Head of caudate nucleus (tissue), 42 donors: Measurements from ENCODE around the gene PAXX.

Experiments used
- DNase-seq, 42 donors: peaks; one replicate each; pipeline versions ENCODE4 v3.0.0 to v3.0.0-alpha.2; 2020 to 2021; ENCODE audit warnings: mixed read lengths in 7 of 42
- intact Hi-C: fragments of 100-400 bp; cut with DNase I; formaldehyde crosslinking; loops from one replicate; pipeline ENCODE4 v1.15.0; 2022

PAXX gene

GRCh38 chr9:137034039-137034708 lies 42.0 kb downstream of the PAXX start:
- intact Hi-C loops, result no loop called here
- DNase-seq, result no peak

- intact Hi-C loops, result loop anchor here (5.0 kb wide), 2 partner anchors 83 to 248 kb away; partner anchors contain the start of gene LCN12
- peak; percentile 81 to 95 (median 90) for DNase-seq
These were observed 42.7 kb downstream of the PAXX start for GRCh38 chr9:137034709-137035506.

GRCh38 chr9:137035507-137035834 lies 43.2 kb downstream of the PAXX start:
- no peak for DNase-seq
- intact Hi-C loops, result loop anchor here (5.0 kb wide), 2 partner anchors 83 to 248 kb away; partner anchors contain the start of gene LCN12

- no peak for DNase-seq
- intact Hi-C loops, result loop anchor here (5.0 kb wide), 2 partner anchors 84 to 249 kb away; partner anchors contain the start of gene LCN12
These were observed 43.7 kb downstream of the PAXX start for GRCh38 chr9:137035937-137036336.

- intact Hi-C loops, result loop anchor here (5.0 kb wide), 2 partner anchors 85 to 250 kb away; partner anchors contain the start of gene LCN12
- DNase-seq, result no peak
These were observed 44.8 kb downstream of the PAXX start for GRCh38 chr9:137037035-137037434.

DNA sequence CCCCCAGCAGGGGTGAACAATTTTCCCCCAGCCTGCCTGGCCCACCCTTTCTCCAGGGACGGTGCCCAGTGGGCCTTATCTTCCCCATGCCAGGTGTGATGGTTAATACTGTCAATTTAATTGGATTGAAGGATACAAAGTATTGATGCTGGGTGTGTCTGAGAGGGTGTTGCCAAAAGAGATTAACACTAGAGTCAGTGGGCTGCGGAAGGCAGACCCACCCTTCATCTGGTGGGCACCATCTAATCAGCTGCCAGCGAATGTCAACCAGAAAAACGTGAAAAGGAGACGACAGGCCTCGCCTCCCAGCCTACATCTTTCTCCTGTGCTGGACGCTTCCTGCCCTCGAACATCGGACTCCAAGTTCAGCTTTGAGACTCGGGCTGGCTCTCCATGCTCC lies 45.3 kb downstream of the PAXX start:
- intact Hi-C loops, result loop anchor here (5.0 kb wide), 2 partner anchors 85 to 250 kb away; partner anchors contain the start of gene LCN12
- DNase-seq, result no peak

- intact Hi-C loops, result loop anchor here (5.0 kb wide), 2 partner anchors 87 to 252 kb away; partner anchors contain the start of gene LCN12
- no peak for DNase-seq
These were observed 46.7 kb downstream of the PAXX start for GRCh38 chr9:137038916-137039315.

- intact Hi-C loops, result loop anchor here (5.0 kb wide), 2 partner anchors 87 to 252 kb away; partner anchors contain the start of gene LCN12
These were observed 47.6 kb downstream of the PAXX start for GRCh38 chr9:137039611-137040366.

GRCh38 chr9:137040568-137040967 lies 48.3 kb downstream of the PAXX start:
- intact Hi-C loops, result no loop called here
- no peak for DNase-seq

More at GRCh38 chr9:137039611-137040366, 47.6 kb downstream of the PAXX start:
- no peak for DNase-seq

- DNase-seq, result no peak
- intact Hi-C loops, result no loop called here
These were observed 48.9 kb downstream of the PAXX start for GRCh38 chr9:137041124-137041523.

DNA sequence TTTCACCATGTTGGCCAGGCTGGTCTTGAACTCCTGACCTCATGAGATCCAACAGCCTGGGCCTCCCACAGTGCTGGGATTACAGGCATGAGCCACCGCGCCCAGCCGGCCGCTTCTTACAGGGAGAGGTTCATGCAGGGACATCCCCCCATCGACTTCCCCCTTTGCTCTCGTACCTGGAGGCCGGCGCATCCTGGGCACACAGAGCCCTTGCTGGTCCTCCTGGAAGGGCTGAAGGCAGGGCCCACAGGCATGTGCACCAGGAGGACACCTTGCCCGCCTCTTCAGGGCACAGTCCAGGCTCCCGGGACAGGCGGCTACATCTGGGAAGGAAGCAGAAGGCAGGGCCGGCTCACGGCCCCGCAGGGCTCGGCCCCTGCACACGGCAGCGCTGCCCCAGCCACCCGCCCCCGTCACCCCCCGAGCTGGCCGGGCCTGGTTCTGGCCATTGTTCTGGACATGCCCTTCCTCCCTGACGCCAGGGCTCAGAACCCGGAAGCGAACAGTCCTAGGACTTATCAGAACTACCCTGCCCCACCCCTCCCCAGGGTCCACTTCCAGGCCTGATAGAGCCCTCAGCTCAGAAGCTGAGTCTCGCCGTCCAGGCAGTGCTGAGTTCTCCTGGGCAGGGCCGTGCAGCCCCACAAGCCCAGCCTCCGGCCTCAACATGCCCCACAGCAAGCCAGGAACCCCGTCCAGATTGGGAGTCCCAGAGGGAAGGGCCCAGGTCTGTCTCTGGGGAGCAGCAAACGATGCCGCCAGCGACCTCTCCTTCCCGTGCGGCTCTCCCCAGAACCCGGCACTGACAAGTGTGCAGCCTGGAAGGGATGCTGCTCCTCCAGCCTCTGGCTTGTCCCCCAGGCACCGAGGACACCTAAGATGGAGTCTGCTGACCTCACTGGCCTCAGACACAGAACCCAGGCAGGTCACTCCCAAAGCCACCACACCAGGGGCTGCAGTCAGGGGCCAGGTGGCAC lies 50.8 kb downstream of the PAXX start:
- intact Hi-C loops, result no loop called here
- DNase-seq, result no peak
